Prostate gland (tissue), 2 donors: ENCODE results near the gene MAP4K3. TPM values are rescaled to one million over a fixed set of nuclear protein-coding genes. Genes with fewer than 3 reads are reported as not detected.

Experiments
- DNase-seq: peaks from one replicate; pipeline ENCODE4 v3.0.0-alpha.2; 2019; ENCODE audit warnings: low spot score
- H3K27ac ChIP-seq, 2 donors: fragments of 200-600 bp; sonication (generic); 2 replicates each; pipeline ENCODE4 v1.5.1; 2017 to 2019
- H3K27me3 ChIP-seq: fragments of 200-600 bp; sonication (generic); replicated peaks from 2 replicates; pipeline ENCODE4 v1.5.1; 2019; ENCODE audit not compliant: insufficient read depth
- H3K36me3 ChIP-seq, 2 donors: fragments of 200-600 bp; sonication (generic); 1 replicate in 1 of 2; 2 replicates in 1 of 2; pipeline versions ENCODE4 v1.5.1 to v1.8.1; 2017 to 2019
- H3K4me1 ChIP-seq: fragments of 200-600 bp; sonication (generic); replicated peaks from 2 replicates; pipeline ENCODE4 v1.5.1; 2019
- H3K4me3 ChIP-seq, 2 donors: fragments of 200-600 bp; sonication (generic); 2 replicates each; pipeline ENCODE4 v1.5.1; 2017 to 2019
- H3K9me3 ChIP-seq: fragments of 200-600 bp; sonication (generic); 2 replicates; pipeline ENCODE4 v1.5.1; 2017
- CTCF ChIP-seq, 4 experiments: fragments of 200-600 bp in 2 of 4; fragments of 450-650 bp in 2 of 4; sonication (generic) in 2 of 4; IDR thresholded peaks; 1 replicate in 3 of 4; 2 replicates in 1 of 4; pipeline ENCODE4 v1.5.1; 2016 to 2019; ENCODE audit warnings: antibody characterized with exemption in 4 of 4, mild to moderate bottlenecking in 2 of 4, moderate library complexity in 2 of 4
- POLR2A ChIP-seq: fragments of 450-650 bp; IDR thresholded peaks from one replicate; pipeline ENCODE4 v1.6.1; 2016; ENCODE audit warnings: antibody characterized with exemption, mild to moderate bottlenecking
- POLR2AphosphoS5 ChIP-seq: sonication (generic); formaldehyde crosslinking; IDR thresholded peaks from one replicate; pipeline ENCODE4 v1.6.1; 2017; ENCODE audit warnings: antibody characterized with exemption
- WGBS: methylation state at CpG from one replicate; pipeline ENCODE4 v1.1.5; 2018; 5-methylcytosine and 5-hydroxymethylcytosine counted together
- intact Hi-C: fragments of 100-400 bp; cut with DNase I; formaldehyde crosslinking; loops from one replicate; pipeline ENCODE4 v1.14.2; 2022
- total RNA-seq, 2 donors: library from RNA; depleted of rRNA; stranded (reverse); fragments of >200 nt; gene quantifications; one replicate each; pipeline ENCODE4 v1.1.0, GENCODE V29; 2016

MAP4K3 gene
- total RNA-seq, 2 donors from 2014 or later: 34.3 to 41.8 TPM

GRCh38 chr2:39395313-39395712, 41.8 kb downstream of the MAP4K3 start:
- Histone ChIP-seq H3K36me3 (no peaks in the 10 kb centered on the region), H3K4me3 (no peak overlapping the region), H3K27ac (no peak overlapping the region), H3K27me3 (no peaks in the 10 kb centered on the region), H3K4me1 (peaks cover 3% of the 10 kb centered on the region), H3K9me3 (no peaks in the 10 kb centered on the region)
- DNase-seq: no peak
- WGBS: 85% methylated on average over 2 of the region's 2 CpGs
- intact Hi-C loops: no loop called here
- TF ChIP-seq CTCF (IDR thresholded peaks at IDR 0.05): no peak
- no peak for TF ChIP-seq POLR2AphosphoS5
- no peak for TF ChIP-seq POLR2A

- no peak overlapping the region for H3K27ac ChIP-seq
- 32% methylated on average over 5 of the region's 5 CpGs for WGBS
Observed at GRCh38 chr2:39394516-39394961, 42.5 kb downstream of the MAP4K3 start.

GRCh38 chr2:39392672-39393071, 44.4 kb downstream of the MAP4K3 start:
- no peak for DNase-seq
- intact Hi-C loops: no loop called here
- TF ChIP-seq CTCF (IDR thresholded peaks at IDR 0.05) (no peak), POLR2A (no peak), POLR2AphosphoS5 (no peak)
- Histone ChIP-seq H3K4me3 (no peak overlapping the region), H3K36me3 (no peaks in the 10 kb centered on the region), H3K9me3 (no peaks in the 10 kb centered on the region), H3K27me3 (no peaks in the 10 kb centered on the region), H3K4me1 (no peaks in the 10 kb centered on the region), H3K27ac (no peak overlapping the region)
- WGBS: 58% methylated on average over 2 of the region's 2 CpGs

More at GRCh38 chr2:39394516-39394961, 42.5 kb downstream of the MAP4K3 start:
- no peak for DNase-seq
- no peaks in the 10 kb centered on the region for H3K27me3 ChIP-seq
- intact Hi-C loops: no loop called here
- peaks cover 3% of the 10 kb centered on the region for H3K4me1 ChIP-seq
- TF ChIP-seq POLR2AphosphoS5 (no peak), POLR2A (no peak), CTCF (IDR thresholded peaks at IDR 0.05) (no peak)
- H3K36me3 ChIP-seq: no peaks in the 10 kb centered on the region
- no peaks in the 10 kb centered on the region for H3K9me3 ChIP-seq
- H3K4me3 ChIP-seq: no peak overlapping the region

GRCh38 chr2:39390216-39390615, 46.9 kb downstream of the MAP4K3 start:
- H3K27me3 ChIP-seq: no peaks in the 10 kb centered on the region
- TF ChIP-seq CTCF (IDR thresholded peaks at IDR 0.05) (no peak), POLR2A (no peak), POLR2AphosphoS5 (no peak)
- H3K36me3 ChIP-seq: no peaks in the 10 kb centered on the region
- H3K27ac ChIP-seq: no peak overlapping the region
- no peaks in the 10 kb centered on the region for H3K9me3 ChIP-seq
- no peak for DNase-seq
- 86% methylated on average over 4 of the region's 4 CpGs for WGBS
- H3K4me3 ChIP-seq: no peak overlapping the region
- H3K4me1 ChIP-seq: no peaks in the 10 kb centered on the region
- intact Hi-C loops: no loop called here

GRCh38 chr2:39386064-39386463, 51.0 kb downstream of the MAP4K3 start:
- Histone ChIP-seq H3K27ac (no peak overlapping the region), H3K36me3 (no peaks in the 10 kb centered on the region), H3K4me3 (no peak overlapping the region), H3K27me3 (no peaks in the 10 kb centered on the region), H3K9me3 (no peaks in the 10 kb centered on the region), H3K4me1 (no peaks in the 10 kb centered on the region)
- TF ChIP-seq POLR2AphosphoS5: no peak
- DNase-seq: no peak
- intact Hi-C loops: loop anchor here (5.0 kb wide), 1 partner anchor 51 kb away; the partner anchor contains the start of gene MAP4K3
